ENCODE data around the gene DCST1. TPM values are rescaled to one million over a fixed set of nuclear protein-coding genes. Genes with fewer than 3 reads are reported as not detected.

DCST1 gene
- total and polyA plus RNA-seq, 12 donors: not detected

DNA sequence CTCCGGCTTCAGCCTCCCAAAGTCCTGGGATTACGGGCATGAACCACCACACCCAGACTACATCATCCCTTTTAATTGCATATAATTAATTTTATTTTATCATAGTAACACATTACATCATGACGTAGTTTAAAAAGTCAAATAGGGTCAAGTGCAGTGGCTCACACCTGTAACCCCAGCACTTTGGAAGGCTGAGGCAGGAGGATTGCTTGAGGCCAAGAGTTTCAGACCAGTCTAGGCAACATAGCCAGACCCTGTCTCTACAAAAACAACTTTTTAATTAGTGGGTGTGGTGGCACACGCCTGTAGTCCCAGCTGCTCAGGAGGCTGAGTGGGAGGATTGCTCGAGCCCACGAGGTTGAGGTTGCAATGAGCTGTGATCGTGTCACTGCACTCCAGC lies 65.7 kb downstream of the DCST1 start:
- no peak overlapping the region for H3K4me3 ChIP-seq
- H3K9me3 ChIP-seq (replicated peaks in 1 of 3): no peaks in the 10 kb centered on the region
- 80 to 86% (median 83%) methylated on average over 7 of the region's 7 CpGs for WGBS, 4 donors
- intact Hi-C loops (cut with DNase I): no loop called here
- no peaks in the 10 kb centered on the region for H3K27me3 ChIP-seq
- no peak for TF ChIP-seq POLR2A (IDR thresholded peaks at IDR 0.05)
- TF ChIP-seq, protein P1, sequence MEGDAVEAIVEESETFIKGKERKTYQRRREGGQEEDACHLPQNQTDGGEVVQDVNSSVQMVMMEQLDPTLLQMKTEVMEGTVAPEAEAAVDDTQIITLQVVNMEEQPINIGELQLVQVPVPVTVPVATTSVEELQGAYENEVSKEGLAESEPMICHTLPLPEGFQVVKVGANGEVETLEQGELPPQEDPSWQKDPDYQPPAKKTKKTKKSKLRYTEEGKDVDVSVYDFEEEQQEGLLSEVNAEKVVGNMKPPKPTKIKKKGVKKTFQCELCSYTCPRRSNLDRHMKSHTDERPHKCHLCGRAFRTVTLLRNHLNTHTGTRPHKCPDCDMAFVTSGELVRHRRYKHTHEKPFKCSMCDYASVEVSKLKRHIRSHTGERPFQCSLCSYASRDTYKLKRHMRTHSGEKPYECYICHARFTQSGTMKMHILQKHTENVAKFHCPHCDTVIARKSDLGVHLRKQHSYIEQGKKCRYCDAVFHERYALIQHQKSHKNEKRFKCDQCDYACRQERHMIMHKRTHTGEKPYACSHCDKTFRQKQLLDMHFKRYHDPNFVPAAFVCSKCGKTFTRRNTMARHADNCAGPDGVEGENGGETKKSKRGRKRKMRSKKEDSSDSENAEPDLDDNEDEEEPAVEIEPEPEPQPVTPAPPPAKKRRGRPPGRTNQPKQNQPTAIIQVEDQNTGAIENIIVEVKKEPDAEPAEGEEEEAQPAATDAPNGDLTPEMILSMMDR (IDR thresholded peaks at IDR 0.05): no peak
- no peaks in the 10 kb centered on the region for H3K36me3 ChIP-seq (replicated peaks in 1 of 2)
- H3K27ac ChIP-seq: no peak overlapping the region
- no peak for DNase-seq
- H3K4me1 ChIP-seq (replicated peaks in 1 of 2): no peaks in the 10 kb centered on the region

Other genes with a start within 250 kb of the DCST1 start
- 1 to 10 TPM in 5 of 9 donors, under 1 TPM in 4; 0.17 to 2.3 (median 1.1) TPM for gene KCNN3, start 163.5 kb upstream of the DCST1 start, total RNA-seq
- gene KCNN3, start 163.5 kb upstream of the DCST1 start, polyA plus RNA-seq: 1 to 10 TPM in 1 of 3 donors, under 1 TPM in 2; 0.34 to 2.0 (median 0.80) TPM
- 10 to 100 TPM; 12.6 to 70.0 (median 31.0) TPM for gene PMVK, start 97.1 kb upstream of the DCST1 start, total RNA-seq
- 10 to 100 TPM; 41.4 to 45.1 (median 42.1) TPM for gene PMVK, start 97.1 kb upstream of the DCST1 start, polyA plus RNA-seq
- gene PBXIP1, start 77.7 kb upstream of the DCST1 start, total RNA-seq: 100 to 1,000 TPM; 120 to 342 (median 278) TPM
- 100 to 1,000 TPM in 2 of 3 donors, 10 to 100 TPM in 1; 97.0 to 184 (median 110) TPM for gene PBXIP1, start 77.7 kb upstream of the DCST1 start, polyA plus RNA-seq
- gene PYGO2, start 72.0 kb upstream of the DCST1 start, total RNA-seq: 10 to 100 TPM; 26.2 to 61.1 (median 42.6) TPM
- gene PYGO2, start 72.0 kb upstream of the DCST1 start, polyA plus RNA-seq: 10 to 100 TPM; 28.2 to 44.1 (median 29.2) TPM
- gene SHC1, start 63.1 kb upstream of the DCST1 start, total RNA-seq: 100 to 1,000 TPM in 7 of 9 donors, 10 to 100 TPM in 2; 80.3 to 240 (median 120) TPM
- 100 to 1,000 TPM; 167 to 260 (median 249) TPM for gene SHC1, start 63.1 kb upstream of the DCST1 start, polyA plus RNA-seq
- gene CKS1B, start 59.1 kb upstream of the DCST1 start, total RNA-seq: 10 to 100 TPM; 23.2 to 87.0 (median 30.3) TPM
- gene CKS1B, start 59.1 kb upstream of the DCST1 start, polyA plus RNA-seq: 10 to 100 TPM; 12.4 to 51.0 (median 22.3) TPM
- 10 to 100 TPM; 21.6 to 43.0 (median 28.7) TPM for gene FLAD1, start 50.5 kb upstream of the DCST1 start, total RNA-seq
- gene FLAD1, start 50.5 kb upstream of the DCST1 start, polyA plus RNA-seq: 10 to 100 TPM; 30.7 to 65.5 (median 41.1) TPM
- under 1 TPM in 1 of 9 donors, not detected in 8; 0.44 TPM for gene LENEP, start 40.2 kb upstream of the DCST1 start, total RNA-seq
- not detected for gene LENEP, start 40.2 kb upstream of the DCST1 start, polyA plus RNA-seq
- gene ZBTB7B, start 31.0 kb upstream of the DCST1 start, total RNA-seq: 100 to 1,000 TPM in 1 of 9 donors, 10 to 100 TPM in 8; 23.3 to 126 (median 78.1) TPM
- gene ZBTB7B, start 31.0 kb upstream of the DCST1 start, polyA plus RNA-seq: 10 to 100 TPM; 22.4 to 97.3 (median 27.9) TPM
- 1 to 10 TPM in 3 of 9 donors, under 1 TPM in 4, not detected in 2; 0.14 to 2.4 (median 0.90) TPM for gene DCST2, start within 50 bp of the DCST1 start, total RNA-seq
- 10 to 100 TPM in 1 of 3 donors, 1 to 10 TPM in 1, under 1 TPM in 1; 0.24 to 15.2 (median 8.5) TPM for gene DCST2, start within 50 bp of the DCST1 start, polyA plus RNA-seq
- gene ADAM15, start 17.5 kb downstream of the DCST1 start, total RNA-seq: 10 to 100 TPM; 11.6 to 84.2 (median 58.3) TPM
- 100 to 1,000 TPM in 2 of 3 donors, 10 to 100 TPM in 1; 16.1 to 269 (median 240) TPM for gene ADAM15, start 17.5 kb downstream of the DCST1 start, polyA plus RNA-seq
- 10 to 100 TPM in 5 of 9 donors, 1 to 10 TPM in 4; 3.5 to 28.7 (median 12.7) TPM for gene EFNA4, start 29.9 kb downstream of the DCST1 start, total RNA-seq
- 10 to 100 TPM; 10.0 to 23.5 (median 12.1) TPM for gene EFNA4, start 29.9 kb downstream of the DCST1 start, polyA plus RNA-seq
- 1 to 10 TPM; 1.4 to 7.3 (median 2.7) TPM for gene EFNA3, start 45.0 kb downstream of the DCST1 start, total RNA-seq
- gene EFNA3, start 45.0 kb downstream of the DCST1 start, polyA plus RNA-seq: 1 to 10 TPM; 2.8 to 4.0 (median 3.7) TPM
- 10 to 100 TPM in 8 of 9 donors, 1 to 10 TPM in 1; 9.9 to 49.7 (median 27.7) TPM for gene EFNA1, start 94.1 kb downstream of the DCST1 start, total RNA-seq
- gene EFNA1, start 94.1 kb downstream of the DCST1 start, polyA plus RNA-seq: 10 to 100 TPM in 2 of 3 donors, 1 to 10 TPM in 1; 6.6 to 35.9 (median 30.2) TPM
- 100 to 1,000 TPM in 2 of 9 donors, 10 to 100 TPM in 7; 31.7 to 112 (median 50.6) TPM for gene SLC50A1, start 102.0 kb downstream of the DCST1 start, total RNA-seq
- gene SLC50A1, start 102.0 kb downstream of the DCST1 start, polyA plus RNA-seq: 100 to 1,000 TPM in 1 of 3 donors, 10 to 100 TPM in 2; 55.2 to 172 (median 61.8) TPM
- gene DPM3, start 106.7 kb downstream of the DCST1 start, total RNA-seq: 100 to 1,000 TPM in 8 of 9 donors, 10 to 100 TPM in 1; 45.4 to 192 (median 159) TPM
- 1,000 to 10,000 TPM in 2 of 3 donors, 1 to 10 TPM in 1; 6.8 to 1,427 (median 1,371) TPM for gene DPM3, start 106.7 kb downstream of the DCST1 start, polyA plus RNA-seq
- gene KRTCAP2, start 139.5 kb downstream of the DCST1 start, total RNA-seq: 100 to 1,000 TPM in 8 of 9 donors, 10 to 100 TPM in 1; 76.1 to 252 (median 154) TPM
- gene KRTCAP2, start 139.5 kb downstream of the DCST1 start, polyA plus RNA-seq: 100 to 1,000 TPM; 383 to 806 (median 704) TPM
- under 1 TPM in 7 of 9 donors, not detected in 2; 0.19 to 0.96 (median 0.44) TPM for gene TRIM46, start 140.0 kb downstream of the DCST1 start, total RNA-seq
- 1 to 10 TPM in 2 of 3 donors, under 1 TPM in 1; 0.38 to 5.6 (median 1.2) TPM for gene TRIM46, start 140.0 kb downstream of the DCST1 start, polyA plus RNA-seq
- 10 to 100 TPM in 7 of 9 donors, 1 to 10 TPM in 2; 7.1 to 38.6 (median 15.7) TPM for gene THBS3, start 174.1 kb downstream of the DCST1 start, total RNA-seq
- gene THBS3, start 174.1 kb downstream of the DCST1 start, polyA plus RNA-seq: 100 to 1,000 TPM in 1 of 3 donors, 10 to 100 TPM in 1, 1 to 10 TPM in 1; 9.6 to 147 (median 71.3) TPM
- 10 to 100 TPM; 39.2 to 83.8 (median 45.6) TPM for gene MTX1, start 174.9 kb downstream of the DCST1 start, total RNA-seq
- gene MTX1, start 174.9 kb downstream of the DCST1 start, polyA plus RNA-seq: 100 to 1,000 TPM in 1 of 3 donors, 10 to 100 TPM in 2; 26.7 to 111 (median 79.8) TPM
- 10 to 100 TPM in 7 of 9 donors, 1 to 10 TPM in 2; 8.5 to 43.0 (median 32.6) TPM for gene ENTREP3, start 221.7 kb downstream of the DCST1 start, total RNA-seq
- 10 to 100 TPM; 10.3 to 26.9 (median 22.7) TPM for gene ENTREP3, start 221.7 kb downstream of the DCST1 start, polyA plus RNA-seq
- 100 to 1,000 TPM in 4 of 9 donors, 10 to 100 TPM in 5; 51.0 to 143 (median 98.6) TPM for gene SCAMP3, start 228.5 kb downstream of the DCST1 start, total RNA-seq
- 100 to 1,000 TPM in 1 of 3 donors, 10 to 100 TPM in 2; 41.9 to 102 (median 78.0) TPM for gene SCAMP3, start 228.5 kb downstream of the DCST1 start, polyA plus RNA-seq
- gene CLK2, start 239.7 kb downstream of the DCST1 start, total RNA-seq: 10 to 100 TPM; 10.7 to 94.2 (median 53.6) TPM
- gene CLK2, start 239.7 kb downstream of the DCST1 start, polyA plus RNA-seq: 100 to 1,000 TPM in 2 of 3 donors, 10 to 100 TPM in 1; 47.1 to 162 (median 122) TPM
- 1 to 10 TPM; 1.0 to 6.5 (median 3.6) TPM for gene HCN3, start 243.6 kb downstream of the DCST1 start, total RNA-seq
- gene HCN3, start 243.6 kb downstream of the DCST1 start, polyA plus RNA-seq: 10 to 100 TPM in 1 of 3 donors, 1 to 10 TPM in 2; 3.1 to 14.5 (median 6.2) TPM